A549 (cell line): ENCODE results near the gene LIPT2. TPM values are rescaled to one million over a fixed set of nuclear protein-coding genes. Genes with fewer than 3 reads are reported as not detected.

Experiments used
- ATAC-seq, 2 experiments: fragments of 200-7000 bp in 1 of 2; fragments of >200 bp in 1 of 2; cut with Nextera tagmentation in 1 of 2; cut with Tn5 transposase in 1 of 2; 3 replicates each; pipeline versions ENCODE4 v1.8.0 to v1.9.1; 2018 to 2020; ENCODE audit warnings: mild to moderate bottlenecking in 1 of 2, moderate library complexity in 1 of 2
- CTCF ChIA-PET: fragments of 300-600 bp; sonication (Branson Sonifier 250); formaldehyde crosslinking; extraction: SDS; loops from one replicate; lab custom pipeline; 2021; ENCODE audit warnings: antibody characterized with exemption, inconsistent platforms; lab: Yijun Ruan, JAX
- POLR2A ChIA-PET: fragments of 350-600 bp; formaldehyde crosslinking; extraction: SDS; loops from one replicate; lab custom pipeline; 2021; ENCODE audit warnings: antibody characterized with exemption, inconsistent platforms; lab: Yijun Ruan, JAX
- DNase-seq, 2 experiments: peaks; one replicate each; pipeline versions ENCODE4 v3.0.0 to v3.0.0-alpha.2; 2011 to 2016; ENCODE audit warnings: low read depth in 1 of 2, low spot score in 1 of 2
- FAIRE-seq: peaks from 2 replicates; lab custom pipeline; 2011; peaks lifted over from hg19 to GRCh38; lab: Jason Lieb, UNC
- H3K27ac ChIP-seq, 2 experiments: fragments of >200 bp; sonication (Bioruptor Twin); formaldehyde crosslinking; 3 replicates each; pipeline ENCODE4 v1.5.1; 2016 to 2017
- H3K4me1 ChIP-seq: fragments of >200 bp; sonication (Bioruptor Twin); formaldehyde crosslinking; 3 replicates; pipeline ENCODE4 v1.6.1; 2016
- H3K4me2 ChIP-seq: fragments of >200 bp; sonication (Bioruptor Twin); formaldehyde crosslinking; 3 replicates; pipeline ENCODE4 v1.6.1; 2016
- H3K4me3 ChIP-seq: fragments of >200 bp; sonication (Bioruptor Twin); formaldehyde crosslinking; 3 replicates; pipeline ENCODE4 v1.5.1; 2016
- H3K9me3 ChIP-seq: fragments of >200 bp; sonication (Bioruptor Twin); formaldehyde crosslinking; 3 replicates; pipeline ENCODE4 v1.6.1; 2016
- BHLHE40 ChIP-seq: IDR thresholded peaks from 2 replicates; pipeline ENCODE4 v1.6.1; 2012; ENCODE audit warnings: low read depth, low read length, inconsistent platforms
- CHD2 ChIP-seq: fragments of 150-350 bp; IDR thresholded peaks from 2 replicates; pipeline ENCODE4 v1.6.1; 2014; ENCODE audit warnings: low read length; ENCODE audit not compliant: partially characterized antibody
- EHMT2 ChIP-seq: fragments of 200-600 bp; sonication (generic); IDR thresholded peaks from 2 replicates; pipeline ENCODE4 v1.6.1; 2016; ENCODE audit warnings: antibody characterized with exemption, low read depth, mild to moderate bottlenecking, moderate library complexity
- EP300 ChIP-seq, 2 experiments: fragments of >200 bp; sonication (Bioruptor Twin); formaldehyde crosslinking; IDR thresholded peaks; 2 replicates in 1 of 2; 3 replicates in 1 of 2; pipeline ENCODE4 v1.6.1; 2016 to 2017
- ESRRA ChIP-seq: fragments of 150-350 bp; IDR thresholded peaks from 2 replicates; pipeline ENCODE4 v1.6.1; 2014; ENCODE audit warnings: mild to moderate bottlenecking, low read length, borderline replicate concordance
- FOSL2 ChIP-seq, 2 experiments: fragments of 450-650 bp in 1 of 2; fragments of >200 bp in 1 of 2; sonication (Bioruptor Twin) in 1 of 2; formaldehyde crosslinking; IDR thresholded peaks; 2 replicates each; pipeline versions ENCODE4 v1.5.0 to v1.6.1; 2016 to 2020; ENCODE audit warnings: mild to moderate bottlenecking in 1 of 2, moderate library complexity in 1 of 2
- GATA3 ChIP-seq: IDR thresholded peaks from 2 replicates; pipeline ENCODE4 v1.6.1; 2012; ENCODE audit warnings: borderline replicate concordance
- HDAC2 ChIP-seq: fragments of 200-600 bp; sonication (generic); IDR thresholded peaks from 2 replicates; pipeline ENCODE4 v1.6.1; 2016
- HEYL ChIP-seq: fragments of 250-450 bp; sonication (Bioruptor Pico); IDR thresholded peaks from 2 replicates; pipeline ENCODE4 v1.8.0; 2021; ENCODE audit warnings: mild to moderate bottlenecking, moderate library complexity
- HOXB13 ChIP-seq: fragments of 250-450 bp; sonication (Bioruptor Pico); IDR thresholded peaks from 2 replicates; pipeline ENCODE4 v1.5.0; 2020; ENCODE audit warnings: low read depth, mild to moderate bottlenecking, moderate library complexity
- JUN ChIP-seq, 2 experiments: fragments of >200 bp; sonication (Bioruptor Twin); formaldehyde crosslinking; IDR thresholded peaks; 2 replicates in 1 of 2; 3 replicates in 1 of 2; pipeline ENCODE4 v1.6.1; 2016 to 2017
- JUNB ChIP-seq: fragments of >200 bp; sonication (Bioruptor Twin); formaldehyde crosslinking; IDR thresholded peaks from 2 replicates; pipeline ENCODE4 v1.6.1; 2016
- KDM1A ChIP-seq: fragments of 200-600 bp; sonication (generic); IDR thresholded peaks from 2 replicates; pipeline ENCODE4 v1.6.1; 2016; ENCODE audit warnings: low read depth, mild to moderate bottlenecking
- KDM5A ChIP-seq: fragments of 200-600 bp; sonication (generic); IDR thresholded peaks from 2 replicates; pipeline ENCODE4 v1.6.1; 2016; ENCODE audit warnings: antibody characterized with exemption, mild to moderate bottlenecking
- NR3C1 ChIP-seq: fragments of >200 bp; sonication (Bioruptor Twin); formaldehyde crosslinking; IDR thresholded peaks from 3 replicates; pipeline ENCODE4 v1.6.1; 2017
- PHF8 ChIP-seq: fragments of 200-600 bp; sonication (generic); IDR thresholded peaks from 2 replicates; pipeline ENCODE4 v1.6.1; 2016; ENCODE audit warnings: low read depth, mild to moderate bottlenecking, antibody characterized with exemption, moderate library complexity, borderline replicate concordance
- POLR2A ChIP-seq: IDR thresholded peaks from 2 replicates; pipeline ENCODE4 v1.6.1; 2012; ENCODE audit warnings: mild to moderate bottlenecking, low read length
- REST ChIP-seq: fragments of 200-600 bp; sonication (generic); IDR thresholded peaks from 2 replicates; pipeline ENCODE4 v1.6.1; 2016; ENCODE audit warnings: antibody characterized with exemption, mild to moderate bottlenecking, moderate library complexity
- WGBS: methylation state at CpG from one replicate; pipeline ENCODE4 v1.1.6; 2017; ENCODE audit errors: missing lambda C conversion rate; 5-methylcytosine and 5-hydroxymethylcytosine counted together
- polyA plus RNA-seq, 4 experiments: library from polyadenylated mRNA; depleted of rRNA in 3 of 4; stranded (reverse); fragments of >200 nt; fragmentation: RNase III in 1 of 4; extraction: RNeasy Plus Mini Kit Qiagen cat#74134 plus additional on column Dnase treatment in 1 of 4; gene quantifications; 2 replicates in 3 of 4; 3 replicates in 1 of 4; pipeline ENCODE4 v1.2.3, GENCODE V29; 2011 to 2017
- TF ChIP-seq, protein P1 (sequence below): fragments of 150-350 bp; IDR thresholded peaks from 2 replicates; pipeline ENCODE4 v1.6.1; 2014; ENCODE audit warnings: low read depth, mild to moderate bottlenecking, low read length

Gene LIPT2
- polyA plus RNA-seq, 2 of the 4 experiments (the other 2 are of a cell fraction): 4.8 to 9.8 TPM

GRCh38 chr11:74468521-74468920 is 25.0 kb downstream of the LIPT2 start:
- CTCF ChIA-PET: interaction anchor here (1.5 kb wide), 1 partner anchor 213 kb away, joined by 3 read pairs; no protein-coding TSS in a partner anchor
- FAIRE-seq: no peak

GRCh38 chr11:74468058-74468457 is 25.5 kb downstream of the LIPT2 start:
- H3K27ac ChIP-seq: no peak overlapping the region
- no peak for FAIRE-seq
- no peak for TF ChIP-seq FOSL2 (IDR thresholded peaks at IDR 0.05)
- TF ChIP-seq FOSL2 (CRISPR knock-in tag; IDR thresholded peaks at IDR 0.05): no peak
- TF ChIP-seq GATA3: no peak
- no peak for TF ChIP-seq KDM5A
- POLR2A ChIA-PET: no interaction called here
- WGBS: 69% methylated on average over 4 of the region's 4 CpGs
- CTCF ChIA-PET: no interaction called here
- H3K4me1 ChIP-seq: peaks cover 8% of the 10 kb centered on the region; the same call in 2 of the 3 replicates
- ATAC-seq: no peak
- no peaks in the 10 kb centered on the region for H3K9me3 ChIP-seq
- DNase-seq: no peak
- no peak overlapping the region for H3K4me3 ChIP-seq
- H3K4me2 ChIP-seq: no peak overlapping the region

More at GRCh38 chr11:74468521-74468920, 25.0 kb downstream of the LIPT2 start:
- DNase-seq: no peak
- Histone ChIP-seq H3K4me3 (no peak overlapping the region), H3K4me2 (no peak overlapping the region), H3K27ac (no peak overlapping the region), H3K9me3 (no peaks in the 10 kb centered on the region), H3K4me1 (peaks cover 8% of the 10 kb centered on the region; the same call in 2 of the 3 replicates)
- no peak for ATAC-seq
- POLR2A ChIA-PET: no interaction called here
- TF ChIP-seq HDAC2 (no peak), KDM5A (no peak), HEYL (CRISPR knock-in tag) (no peak), JUNB (no peak), EP300 (IDR thresholded peaks at IDR 0.05) (no peak), ESRRA (no peak), CHD2 (no peak), EHMT2 (no peak)

DNA sequence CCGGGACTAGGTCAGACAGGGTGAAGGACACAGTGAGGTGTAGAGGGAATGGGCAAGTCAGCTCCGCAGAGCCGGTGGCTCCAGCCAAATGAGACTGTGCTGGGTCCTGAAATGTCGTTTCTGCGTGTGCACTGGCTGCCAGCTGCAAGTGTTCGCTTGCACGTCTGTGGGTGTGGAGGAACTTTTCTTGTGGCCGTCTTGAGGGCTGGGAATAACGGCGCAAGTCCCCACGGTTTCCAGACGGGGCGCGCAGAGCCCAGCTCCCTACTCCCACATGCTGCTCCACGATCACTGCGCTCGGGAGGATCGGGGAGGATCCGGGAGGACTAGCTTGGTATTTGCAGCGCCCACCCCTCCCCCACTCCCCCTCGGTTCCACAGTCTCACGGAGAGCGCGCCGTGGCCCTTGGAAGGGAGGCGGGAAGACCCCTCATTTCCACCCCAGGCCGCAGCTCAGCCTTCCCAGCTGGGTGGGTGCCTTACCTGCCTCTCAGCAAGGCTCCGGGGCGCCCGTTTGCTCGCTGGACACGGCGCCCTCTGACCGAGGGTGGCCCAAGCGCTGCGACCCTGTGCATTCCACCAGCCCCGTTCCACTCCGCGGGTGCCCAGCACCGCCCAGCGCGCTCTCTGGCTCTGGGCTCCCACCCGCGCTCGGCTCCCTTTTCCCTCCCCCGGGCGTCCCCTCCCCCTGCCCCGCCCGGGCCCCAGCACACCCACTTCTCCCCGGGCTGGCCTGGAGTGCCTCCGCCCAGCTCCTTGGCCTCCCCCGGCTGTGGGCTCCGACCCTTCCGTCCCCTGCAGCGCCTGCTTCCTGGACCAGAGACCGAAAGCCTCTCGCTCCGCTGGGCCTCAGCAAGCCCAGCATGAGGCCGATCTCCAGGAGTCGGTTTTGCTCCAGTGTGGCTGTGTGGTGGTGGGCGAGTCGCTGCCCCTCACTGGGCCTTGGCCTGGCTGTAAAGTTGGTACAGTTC is 26.3 kb downstream of the LIPT2 start, which contains the start of gene KCNE3:
TSS of gene KCNE3 (minus strand) at position 634 of the 970 bp plus-strand sequence. CDS start 9,986 bp downstream, outside the sequence.
- POLR2A ChIA-PET: no interaction called here

DNA sequence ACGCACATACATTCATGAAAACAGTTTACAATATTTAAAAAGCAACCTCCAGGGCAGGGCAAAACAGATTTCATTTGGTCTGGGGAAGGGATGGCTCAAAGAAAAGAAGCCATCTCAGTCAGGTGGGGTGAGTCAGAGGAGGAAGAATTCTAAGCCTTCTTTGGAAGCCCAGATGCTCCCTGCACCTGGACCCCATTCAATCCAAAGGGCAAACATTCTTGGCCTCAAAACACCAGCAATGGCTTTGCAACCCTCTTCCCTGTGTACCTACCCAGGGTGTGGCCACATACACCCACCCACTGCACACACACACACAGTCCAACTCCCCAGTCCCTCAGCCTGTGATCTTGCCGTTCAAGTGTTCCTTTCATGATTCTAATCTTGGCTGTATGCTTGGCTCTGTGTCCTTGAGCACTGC is 28.2 kb downstream of the LIPT2 start:
- WGBS: 34% methylated on average over 2 of the region's 2 CpGs
- TF ChIP-seq GATA3: no peak
- TF ChIP-seq HOXB13: no peak
- TF ChIP-seq EP300 (IDR thresholded peaks at IDR 0.05): no peak
- no peak for TF ChIP-seq POLR2A
- TF ChIP-seq PHF8: no peak
- no peak for TF ChIP-seq NR3C1
- no peak for TF ChIP-seq KDM1A
- no peak for TF ChIP-seq REST
- no peak for TF ChIP-seq BHLHE40
- Histone ChIP-seq H3K4me2 (0 out of 3 replicates have a peak overlapping the region, but pooled peaks have one; percentile 20), H3K4me3 (no peak overlapping the region), H3K9me3 (no peaks in the 10 kb centered on the region), H3K27ac (no peak overlapping the region; a peak in 1 of 6 replicates), H3K4me1 (peaks cover 29% of the 10 kb centered on the region)
- POLR2A ChIA-PET: no interaction called here
- FAIRE-seq: no peak
- peak in 1 of 2 experiments; percentile 26; a peak in 2 of 6 replicates for ATAC-seq
- peak in 1 of 2 experiments; percentile 36 for DNase-seq
- CTCF ChIA-PET: interaction anchor here (2.3 kb wide), 1 partner anchor 12 kb away, joined by 7 read pairs; no protein-coding TSS in a partner anchor

More for the DNA sequence above, 26.3 kb downstream of the LIPT2 start, which contains the start of gene KCNE3:
- CTCF ChIA-PET: interaction anchor here (0.6 to 2.3 kb wide), 5 partner anchors 14 to 104 kb away, joined by 3 to 7 read pairs (median 3); no protein-coding TSS in a partner anchor
- WGBS: 88% methylated on average over 48 of the region's 62 CpGs
- FAIRE-seq (no peak), DNase-seq (no peak), ATAC-seq (no peak)
- TF ChIP-seq PHF8 (no peak), JUN (IDR thresholded peaks at IDR 0.05) (no peak)
- TF ChIP-seq, protein P1, sequence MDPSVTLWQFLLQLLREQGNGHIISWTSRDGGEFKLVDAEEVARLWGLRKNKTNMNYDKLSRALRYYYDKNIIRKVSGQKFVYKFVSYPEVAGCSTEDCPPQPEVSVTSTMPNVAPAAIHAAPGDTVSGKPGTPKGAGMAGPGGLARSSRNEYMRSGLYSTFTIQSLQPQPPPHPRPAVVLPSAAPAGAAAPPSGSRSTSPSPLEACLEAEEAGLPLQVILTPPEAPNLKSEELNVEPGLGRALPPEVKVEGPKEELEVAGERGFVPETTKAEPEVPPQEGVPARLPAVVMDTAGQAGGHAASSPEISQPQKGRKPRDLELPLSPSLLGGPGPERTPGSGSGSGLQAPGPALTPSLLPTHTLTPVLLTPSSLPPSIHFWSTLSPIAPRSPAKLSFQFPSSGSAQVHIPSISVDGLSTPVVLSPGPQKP: no peak
- Histone ChIP-seq H3K4me2 (no peak within 1 kb of the TSS), H3K9me3 (no peaks in the 10 kb centered on the region), H3K27ac (no peak within 1 kb of the TSS), H3K4me3 (no peak within 1 kb of the TSS), H3K4me1 (peaks cover 10% of the 10 kb centered on the region; the same call in 2 of the 3 replicates)
